Fibroblast of skin of right quadriceps (primary cell): ENCODE data around the gene MYH9.
"Not testable (repeated sequence)": the region's sequence is repeated elsewhere in the genome, so short reads cannot be mapped to it uniquely, and the experiment has no call there.

Experiments used
- DNase-seq: peaks from one replicate; pipeline ENCODE4 v3.0.0-alpha.2; 2013

The MYH9 gene

DNA sequence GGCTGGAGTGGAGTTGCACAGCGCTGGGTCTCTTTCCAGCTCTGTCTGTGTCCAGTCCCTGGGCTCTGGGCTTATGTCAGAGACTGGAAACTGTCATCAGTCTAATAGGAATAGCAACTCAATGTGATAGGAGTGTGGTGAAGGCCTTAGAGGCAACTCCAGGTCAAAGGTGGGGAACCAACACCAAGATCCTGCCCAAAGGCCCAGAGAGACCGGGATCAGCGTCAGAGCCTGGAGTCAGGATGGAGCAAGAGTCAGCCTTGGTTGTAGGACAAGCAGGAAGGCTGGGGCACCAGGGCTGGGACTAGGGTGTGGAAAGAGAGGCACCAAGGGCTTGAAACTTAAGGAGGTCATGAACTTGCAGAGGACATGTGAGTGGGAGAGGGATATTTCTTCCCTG lies 125.5 kb downstream of the MYH9 start:
- not testable (repeated sequence) for DNase-seq

GRCh38 chr22:36261675-36262074 lies 126.1 kb downstream of the MYH9 start:
- DNase-seq: not testable (repeated sequence)

GRCh38 chr22:36259615-36260300 lies 128.0 kb downstream of the MYH9 start:
- DNase-seq: no peak

DNA sequence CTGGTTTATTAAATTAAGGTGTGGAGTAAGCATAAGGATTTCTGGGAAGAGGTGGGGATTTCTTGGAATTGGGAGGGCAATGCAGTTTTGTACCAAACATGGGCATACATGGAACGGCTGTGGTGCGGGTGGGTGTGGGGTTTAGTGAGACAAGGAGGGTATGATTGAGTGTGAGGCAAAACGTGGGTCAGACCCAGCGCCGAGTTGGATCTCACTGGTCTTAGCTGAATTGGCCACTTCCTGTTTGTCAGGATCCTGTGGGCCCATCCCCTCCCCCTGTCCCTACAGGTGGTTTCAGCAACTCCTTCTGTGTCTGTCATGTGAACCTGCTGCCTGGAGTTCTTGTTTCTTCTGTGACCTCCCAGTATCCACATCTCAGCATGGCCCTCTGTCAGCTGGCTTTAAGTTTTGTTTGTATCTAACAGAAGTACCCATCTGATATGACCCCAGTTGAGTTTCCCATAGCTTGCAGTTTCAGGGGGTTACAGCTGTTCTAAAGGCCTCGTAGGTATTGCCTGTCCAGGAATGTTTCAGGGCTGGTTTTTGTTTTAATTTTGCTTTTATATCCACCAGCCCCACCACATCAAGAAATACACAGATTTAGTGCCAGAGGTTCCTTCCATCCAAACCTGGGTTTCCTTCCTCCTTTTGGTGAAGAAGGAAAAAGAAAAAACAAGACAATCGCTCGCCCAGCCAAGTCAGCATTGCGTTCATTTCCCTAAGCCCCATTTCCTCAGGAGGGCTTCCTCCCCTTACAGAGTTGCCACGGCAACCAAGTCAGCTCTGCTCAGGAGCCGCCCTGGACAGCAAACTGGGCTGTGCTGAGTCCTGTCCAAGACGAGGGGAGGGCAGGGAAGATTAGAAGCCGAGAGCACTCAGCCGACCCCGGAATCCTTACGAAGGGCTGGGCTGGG lies 128.8 kb downstream of the MYH9 start:
- DNase-seq: peak; percentile 54

DNA sequence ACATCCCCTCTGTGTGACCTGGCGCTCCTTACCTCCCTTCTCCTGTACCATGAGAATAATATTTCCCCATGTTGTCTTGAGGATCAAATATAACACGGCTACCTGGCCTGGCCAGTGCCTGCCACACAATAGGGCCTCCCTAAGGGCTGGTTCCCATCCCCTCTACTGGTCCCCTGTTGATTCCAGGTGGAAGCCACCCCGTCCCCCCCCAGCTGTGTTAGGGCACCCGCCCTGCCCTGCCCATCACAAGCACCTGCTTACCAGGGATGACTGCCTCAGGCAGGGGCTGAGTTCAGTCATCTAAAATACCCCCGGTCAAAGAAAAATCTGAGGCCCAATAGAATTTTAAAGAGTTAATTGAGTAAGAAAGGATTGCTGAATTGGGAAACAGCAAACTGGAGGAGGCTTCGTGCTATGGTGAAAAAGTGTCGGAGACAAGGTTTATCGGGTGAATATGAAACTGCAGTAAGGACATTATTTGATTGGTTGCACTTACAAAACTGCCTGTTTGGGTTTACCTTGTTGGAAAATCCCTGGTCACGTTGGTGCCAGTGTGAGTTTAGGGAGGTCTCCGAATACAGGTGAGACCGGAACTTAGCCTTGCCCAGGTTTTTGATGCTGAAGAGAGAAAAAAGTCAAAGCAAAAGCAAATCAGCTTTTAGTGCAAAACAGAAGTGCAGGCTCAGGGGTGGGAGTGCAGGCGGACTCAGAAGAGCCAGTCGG lies 129.7 kb downstream of the MYH9 start:
- DNase-seq: no peak

DNA sequence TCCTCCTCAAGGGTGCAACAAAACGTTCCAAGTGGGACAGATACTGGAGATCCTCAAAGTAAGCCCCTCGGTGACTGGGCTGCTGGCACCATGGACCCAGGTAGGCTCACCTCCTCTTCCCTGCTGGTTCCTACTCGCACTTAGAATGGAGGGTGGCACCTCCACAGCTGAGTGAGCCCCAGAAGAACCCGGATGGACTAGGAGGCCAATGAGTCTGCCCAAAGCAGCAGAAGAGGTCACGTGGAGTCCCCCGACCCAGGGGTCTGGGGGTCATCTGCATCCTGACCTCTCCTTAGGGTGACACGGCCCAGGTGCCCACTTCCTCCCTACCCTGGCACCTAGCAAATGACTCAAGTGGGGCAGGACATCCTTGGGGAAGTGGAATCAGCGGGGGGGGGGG lies 130.5 kb downstream of the MYH9 start:
- no peak for DNase-seq

- DNase-seq: no peak
Measured at GRCh38 chr22:36256478-36256877, 131.3 kb downstream of the MYH9 start.

- not testable (repeated sequence) for DNase-seq
Measured at GRCh38 chr22:36255572-36255971, 132.2 kb downstream of the MYH9 start.

DNA sequence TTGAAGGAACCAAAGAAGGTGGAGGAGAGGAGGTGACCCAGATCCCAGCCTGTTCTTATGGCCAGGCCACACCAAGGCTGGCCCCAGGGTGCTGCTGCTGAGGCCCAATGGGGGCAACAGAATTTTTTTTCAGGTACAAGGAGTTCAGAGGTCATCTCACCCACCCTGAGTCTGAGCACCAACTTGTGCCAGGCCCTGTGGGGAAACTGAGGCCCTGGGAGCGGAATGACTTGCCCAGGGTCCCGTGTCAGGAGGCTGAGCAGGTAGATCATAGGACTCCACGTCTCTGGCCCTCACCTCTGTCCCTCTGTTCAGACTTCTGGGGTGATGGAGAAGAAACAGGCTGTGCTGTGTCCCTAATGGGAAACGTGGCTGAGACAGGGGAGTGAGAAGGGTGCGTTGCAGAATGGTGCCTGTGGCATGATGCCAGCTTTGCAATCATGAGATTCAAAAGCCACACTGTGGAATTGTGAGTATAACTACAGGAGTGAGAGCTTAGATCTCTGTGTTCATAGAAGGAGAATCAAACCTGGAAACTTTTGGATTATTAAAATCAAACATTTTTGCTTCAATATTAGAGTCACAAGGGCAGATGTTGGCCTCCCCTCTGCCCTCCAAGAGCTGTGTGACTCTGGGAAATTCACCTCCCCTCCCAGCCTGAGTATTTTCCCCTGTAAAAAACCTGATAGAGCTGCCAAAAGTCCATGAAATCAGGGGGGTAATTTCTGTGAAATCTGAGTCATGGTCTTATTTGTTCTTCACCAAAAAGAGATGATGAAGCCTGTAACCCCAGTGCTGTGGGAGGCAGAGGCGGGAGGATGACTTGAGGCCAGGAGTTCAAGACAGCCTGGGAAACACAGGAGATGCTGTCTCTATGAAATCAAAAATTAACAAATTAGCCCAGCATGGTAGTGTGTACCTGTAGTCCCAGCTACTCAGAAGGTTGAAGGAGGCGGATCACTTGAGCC lies 134.0 kb downstream of the MYH9 start:
- peak; percentile 11 for DNase-seq

GRCh38 chr22:36252754-36253522 lies 134.8 kb downstream of the MYH9 start, which contains the start of gene APOL1:
Gene APOL1 (plus strand): TSS chr22:36253133. CDS start chr22:36254956, 1,823 bp downstream.
- DNase-seq: no peak

GRCh38 chr22:36251979-36252608 lies 135.7 kb downstream of the MYH9 start:
- DNase-seq: not testable (repeated sequence)

DNA sequence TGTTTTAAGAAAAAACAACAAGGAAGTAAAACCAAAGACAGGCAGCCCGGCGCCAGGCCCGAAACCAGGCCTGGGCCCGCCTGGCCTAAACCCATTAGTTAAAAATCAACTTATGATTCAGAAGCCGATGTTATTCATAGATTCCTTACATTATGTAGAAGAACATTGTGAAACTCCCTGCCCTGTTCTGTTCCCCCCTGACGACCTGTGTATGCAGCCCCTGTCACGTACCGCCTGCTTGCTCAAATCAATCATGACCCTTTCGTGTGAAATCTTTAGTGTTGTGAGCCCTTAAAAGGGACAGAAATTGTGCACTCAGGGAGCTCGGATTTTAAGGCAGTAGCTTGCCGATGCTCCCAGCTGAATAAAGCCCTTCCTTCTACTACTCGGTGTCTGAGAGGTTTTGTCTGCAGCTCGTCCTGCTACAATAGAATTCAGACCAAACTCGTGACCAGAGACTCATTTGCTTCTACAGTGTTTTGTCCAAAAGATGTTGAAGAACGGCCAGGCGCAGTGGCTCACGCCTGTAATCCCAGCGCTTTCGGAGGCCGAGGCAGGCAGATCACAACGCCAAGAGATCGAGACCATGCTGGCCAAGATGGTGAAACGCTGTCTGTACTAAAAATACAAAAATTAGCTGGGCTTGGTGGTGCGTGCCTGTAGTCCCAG lies 137.3 kb downstream of the MYH9 start:
- DNase-seq: not testable (repeated sequence)

- DNase-seq: no peak
Measured at GRCh38 chr22:36249160-36249559, 138.6 kb downstream of the MYH9 start.

DNA sequence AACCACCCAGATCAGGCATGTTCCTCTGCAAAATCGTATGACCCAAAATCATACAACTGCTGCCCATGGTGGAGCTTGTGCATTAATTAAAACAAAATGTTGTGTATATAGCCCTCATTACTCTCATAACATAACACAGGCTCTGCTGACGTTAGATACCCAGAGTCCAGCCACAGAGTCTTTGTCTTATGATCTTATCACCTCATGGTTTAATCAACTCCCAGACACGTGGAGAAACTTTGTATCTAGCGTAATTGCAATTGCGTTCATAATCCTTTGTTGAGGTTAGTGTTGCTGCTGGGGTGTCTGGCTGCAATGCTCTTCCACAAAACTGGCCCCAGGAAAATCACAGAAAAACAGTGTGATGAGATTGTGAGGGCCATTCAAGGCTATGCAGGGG lies 139.8 kb downstream of the MYH9 start:
- DNase-seq: no peak

- DNase-seq: no peak
Measured at GRCh38 chr22:36246718-36247117, 141.0 kb downstream of the MYH9 start.

GRCh38 chr22:36245805-36246356 lies 141.9 kb downstream of the MYH9 start:
- DNase-seq: no peak

DNA sequence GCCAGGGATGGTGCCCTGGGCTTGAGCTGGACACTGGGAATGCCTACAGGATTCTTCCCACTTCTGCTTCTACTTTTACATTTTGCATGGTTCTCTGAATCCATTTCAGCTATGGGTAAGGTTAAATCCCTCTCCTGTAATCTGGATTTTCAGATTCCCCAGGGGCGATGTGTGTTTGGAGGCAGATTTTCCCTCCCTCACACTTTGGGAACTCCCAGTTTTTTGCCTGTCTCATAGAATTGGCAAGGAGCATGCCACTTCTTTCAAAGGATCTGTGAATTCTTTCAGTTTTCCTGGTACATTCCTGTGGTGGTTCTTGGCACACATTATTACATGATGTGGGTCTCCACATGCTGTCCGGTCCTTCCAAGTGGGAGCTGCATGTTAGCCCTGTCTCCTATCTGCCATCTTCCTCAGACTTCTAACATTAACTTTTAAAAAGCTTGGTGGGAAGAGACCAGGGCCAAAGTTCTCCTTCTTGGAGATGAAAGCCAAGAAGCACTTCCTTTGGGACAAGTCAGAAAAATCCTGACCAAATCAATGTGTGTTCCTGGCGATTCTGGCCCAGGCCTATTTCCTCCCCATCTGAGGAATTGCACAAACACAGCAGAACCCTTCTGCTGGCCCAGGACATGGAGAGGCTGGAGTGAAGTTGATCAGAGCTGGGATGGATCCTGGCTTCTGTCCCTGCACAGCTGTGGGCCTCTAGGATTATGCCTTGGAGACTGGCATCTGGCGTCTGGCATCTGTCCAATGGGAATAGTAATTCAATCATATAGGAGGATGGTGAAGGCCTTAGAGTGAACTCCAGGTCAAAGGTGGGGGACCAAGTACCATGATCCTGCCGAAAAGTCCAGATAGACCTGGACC lies 143.0 kb downstream of the MYH9 start:
- peak; percentile 67 for DNase-seq

DNA sequence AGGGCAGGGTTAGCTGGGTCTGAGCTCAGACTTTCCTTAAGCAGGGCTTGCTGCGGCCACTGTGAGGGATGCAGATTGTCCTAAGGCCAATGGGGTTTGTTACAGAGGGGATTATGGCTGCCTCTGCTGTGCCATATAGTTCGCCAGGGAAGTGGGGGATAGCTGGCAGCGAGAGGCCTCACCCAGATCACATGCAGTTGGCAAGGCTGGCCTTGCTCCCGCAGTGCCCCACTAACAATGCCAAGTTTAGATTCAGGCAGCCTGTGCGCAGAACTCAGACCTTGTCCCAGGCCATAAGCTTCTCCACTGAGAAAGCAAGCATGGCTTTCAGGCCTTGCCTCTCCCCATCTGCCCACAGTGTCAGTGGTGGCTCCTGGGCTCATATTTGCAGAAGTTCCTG lies 143.8 kb downstream of the MYH9 start:
- DNase-seq: no peak
